Stimulated activated CD4-positive, alpha-beta T cell treated with anti-CD3 and anti-CD28 coated beads, TNF-alpha, amount 100 ng/mL, for 24 hours (primary cell): ENCODE data around the gene MSS51.
A peak's percentile ranks its signal among the peaks of the same experiment; 100 is the strongest.
"Not testable (repeated sequence)": the region's sequence is repeated elsewhere in the genome, so short reads cannot be mapped to it uniquely, and the experiment has no call there.

Experiments used
- DNase-seq, 3 experiments: peaks; one replicate each; pipeline ENCODE4 v3.0.0-alpha.2; 2020; ENCODE audit warnings: low read depth in 3 of 3

Gene MSS51

GRCh38 chr10:73414230-73414945 is 19.0 kb downstream of the MSS51 start:
- DNase-seq = no peak

GRCh38 chr10:73413528-73414229 is 19.7 kb downstream of the MSS51 start, which contains the start of gene ANXA7:
ANXA7 (minus strand) TSS chr10:73414058; CDS start chr10:73400856, 13,202 bp downstream.
- peak; percentile 93 to 95 (median 93) for DNase-seq

- DNase-seq = peak in 2 of 3 experiments; percentile 11 to 23
These were observed 20.2 kb downstream of the MSS51 start for GRCh38 chr10:73413108-73413527.

- no peak for DNase-seq
These were observed 22.5 kb downstream of the MSS51 start for GRCh38 chr10:73410897-73411296.

- DNase-seq = no peak
These were observed 24.3 kb downstream of the MSS51 start for GRCh38 chr10:73408978-73409521.

- DNase-seq = no peak
These were observed 25.3 kb downstream of the MSS51 start for GRCh38 chr10:73408061-73408460.

GRCh38 chr10:73407495-73407894 is 25.9 kb downstream of the MSS51 start:
- no peak for DNase-seq

- no peak for DNase-seq
These were observed 26.5 kb downstream of the MSS51 start for GRCh38 chr10:73406846-73407245.

GRCh38 chr10:73405556-73405955 is 27.8 kb downstream of the MSS51 start:
- DNase-seq = no peak

GRCh38 chr10:73404690-73405089 is 28.7 kb downstream of the MSS51 start:
- DNase-seq = no peak

- DNase-seq = no peak
These were observed 31.7 kb downstream of the MSS51 start for GRCh38 chr10:73401636-73402035.

GRCh38 chr10:73399063-73399462 is 34.3 kb downstream of the MSS51 start:
- no peak for DNase-seq

- no peak for DNase-seq
These were observed 35.3 kb downstream of the MSS51 start for GRCh38 chr10:73398024-73398423.

- not testable (repeated sequence) for DNase-seq
These were observed 39.0 kb downstream of the MSS51 start for GRCh38 chr10:73394325-73394724.

- no peak for DNase-seq
These were observed 45.1 kb downstream of the MSS51 start for GRCh38 chr10:73388228-73388627.

GRCh38 chr10:73386583-73386982 is 46.8 kb downstream of the MSS51 start:
- no peak for DNase-seq

GRCh38 chr10:73379064-73379748 is 54.2 kb downstream of the MSS51 start:
- no peak for DNase-seq

GRCh38 chr10:73376679-73377078 is 56.7 kb downstream of the MSS51 start:
- no peak for DNase-seq
